ENCODE results near the gene H2AZ2.
"Not testable (repeated sequence)": the region's sequence is repeated elsewhere in the genome, so short reads cannot be mapped to it uniquely, and the experiment has no call there.

Gene H2AZ2

DNA sequence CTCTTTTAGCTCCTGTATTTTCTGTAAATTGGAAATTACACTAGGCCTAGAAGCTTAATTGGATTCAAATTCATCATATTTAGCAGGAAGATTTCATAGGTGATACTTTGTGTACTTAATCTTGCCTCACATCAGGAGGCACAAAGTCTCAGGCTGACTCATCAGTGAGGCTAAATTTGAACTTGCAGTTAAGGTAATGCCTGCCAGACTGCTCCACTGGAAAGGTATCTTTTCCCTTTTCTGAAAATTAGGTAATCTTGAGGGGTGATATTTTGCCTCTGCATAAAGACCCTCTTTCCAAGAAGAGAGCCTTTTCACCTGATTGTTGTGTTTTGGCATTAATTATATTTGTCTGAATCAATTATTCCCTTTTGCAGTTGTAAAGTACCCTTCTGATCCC lies 36.8 kb downstream of the H2AZ2 start:
- DNase-seq: no peak

DNA sequence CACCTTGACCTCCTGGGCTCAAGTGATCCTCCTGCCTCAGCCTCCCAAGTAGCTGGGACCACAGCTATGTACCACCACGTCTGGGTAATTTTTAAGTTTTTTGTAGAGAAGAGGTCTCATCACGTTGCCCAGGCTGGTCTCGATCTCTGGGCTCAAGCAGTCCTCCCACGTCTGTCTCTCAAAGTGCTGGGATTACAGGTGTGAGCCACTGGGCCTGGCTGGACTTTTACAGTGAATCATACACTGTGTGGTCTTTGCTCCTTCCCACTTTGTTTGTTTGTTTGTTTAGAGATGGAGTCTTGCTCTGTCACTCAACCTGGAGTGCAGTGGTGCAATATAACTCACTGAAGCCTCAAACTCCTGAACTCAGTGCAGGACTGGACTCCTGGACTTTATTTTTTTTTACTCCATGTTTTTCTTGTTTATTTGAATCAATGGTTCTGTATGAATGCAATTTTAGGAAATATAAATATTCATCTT lies 38.9 kb downstream of the H2AZ2 start:
- DNase-seq: no peak

DNA sequence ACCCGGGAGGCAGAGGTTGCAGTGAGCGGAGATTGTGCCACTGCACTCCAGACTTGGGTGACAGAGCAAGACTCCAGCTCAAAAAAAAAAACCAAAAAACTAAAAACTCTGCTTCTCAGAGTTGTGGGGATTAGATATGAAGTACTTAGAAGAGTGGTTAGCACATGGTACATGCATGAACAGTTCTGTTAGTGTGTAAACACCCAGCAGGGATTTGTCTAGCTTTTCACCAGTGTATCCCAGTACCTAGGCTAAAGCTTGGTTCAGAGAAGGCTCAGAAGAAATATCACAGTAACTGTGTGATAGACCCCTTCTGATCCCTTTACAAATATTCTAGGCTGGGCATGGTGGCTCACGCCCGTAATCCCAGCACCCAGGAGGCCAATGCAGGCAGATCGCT lies 41.9 kb downstream of the H2AZ2 start:
- no peak for DNase-seq

DNA sequence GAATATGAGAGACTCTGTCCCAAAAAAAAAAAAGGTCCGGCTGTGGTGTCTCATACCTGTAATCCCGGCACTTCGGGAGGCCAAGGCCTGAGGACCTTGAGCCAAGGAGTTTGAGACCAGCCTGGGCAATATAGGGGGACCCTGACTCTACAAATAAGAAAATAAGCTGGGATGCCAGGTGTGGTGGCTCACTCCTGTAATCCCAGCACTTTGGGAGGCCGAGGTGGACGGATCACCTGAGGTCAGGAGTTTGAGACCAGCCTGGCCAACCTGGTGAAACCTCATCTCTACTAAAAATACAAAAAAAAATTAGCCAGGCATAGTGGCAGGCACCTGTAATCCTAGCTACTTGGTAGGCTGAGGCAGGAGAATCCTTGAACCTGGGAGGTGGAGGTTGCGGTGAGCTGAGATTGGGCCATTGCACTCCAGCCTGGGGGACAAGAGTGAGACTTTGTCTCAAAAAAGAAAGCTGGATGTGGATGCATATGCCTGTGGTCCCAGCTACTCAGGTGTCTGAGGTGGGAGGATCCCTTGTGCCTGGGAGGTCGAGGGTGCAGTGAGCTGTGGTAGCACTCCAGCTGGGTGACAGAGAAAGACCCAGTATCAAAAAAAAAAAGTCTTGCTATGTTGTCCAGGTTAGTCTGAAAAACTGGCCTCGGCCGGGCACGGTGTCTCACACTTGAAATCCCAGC lies 43.9 kb downstream of the H2AZ2 start:
- not testable (repeated sequence) for DNase-seq

DNA sequence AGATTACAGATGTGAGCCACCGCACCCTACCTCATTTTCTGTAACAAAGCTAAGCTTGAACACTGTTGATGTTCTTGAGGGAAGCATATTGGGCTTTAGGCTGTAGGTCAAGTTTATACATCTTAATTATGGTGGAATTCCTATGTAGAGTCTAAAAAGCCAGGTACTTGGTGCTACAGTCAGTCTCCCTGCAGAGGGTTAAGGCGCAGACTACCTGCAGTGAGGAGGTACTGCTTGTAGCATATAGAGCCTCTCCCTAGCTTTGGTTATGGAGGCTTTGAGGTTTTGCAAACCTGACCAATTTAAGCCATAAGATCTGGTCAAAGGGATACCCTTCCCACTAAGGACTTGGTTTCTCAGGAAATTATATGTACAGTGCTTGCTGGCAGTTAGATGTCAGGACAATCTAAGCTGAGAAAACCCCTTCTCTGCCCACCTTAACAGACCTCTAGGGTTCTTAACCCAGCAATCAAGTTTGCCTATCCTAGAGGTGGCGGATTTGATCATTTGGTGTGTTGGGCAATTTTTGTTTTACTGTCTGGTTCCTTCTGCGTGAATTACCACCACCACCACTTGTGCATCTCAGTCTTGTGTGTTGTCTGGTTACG lies 45.4 kb downstream of the H2AZ2 start:
- no peak for DNase-seq

DNA sequence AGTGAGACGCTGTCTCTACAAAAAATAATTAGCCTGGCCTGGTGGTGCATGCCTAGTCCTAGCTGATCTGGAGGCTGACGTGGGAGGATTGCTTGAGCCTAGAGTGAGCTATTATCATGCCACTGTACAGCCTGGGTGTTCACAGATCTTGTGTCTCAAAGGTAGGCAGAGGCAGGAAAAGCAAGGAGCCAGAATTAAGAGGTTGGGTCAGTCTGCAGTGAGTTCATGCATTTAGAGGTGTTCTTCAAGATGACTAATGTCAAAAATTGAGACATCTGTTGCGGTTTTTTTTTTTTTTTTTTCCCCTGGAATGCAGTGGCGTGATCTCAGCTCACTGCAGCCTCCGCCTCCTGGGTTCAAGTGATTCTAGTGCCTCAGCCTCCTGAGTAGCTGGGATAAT lies 46.0 kb downstream of the H2AZ2 start:
- DNase-seq: no peak

DNA sequence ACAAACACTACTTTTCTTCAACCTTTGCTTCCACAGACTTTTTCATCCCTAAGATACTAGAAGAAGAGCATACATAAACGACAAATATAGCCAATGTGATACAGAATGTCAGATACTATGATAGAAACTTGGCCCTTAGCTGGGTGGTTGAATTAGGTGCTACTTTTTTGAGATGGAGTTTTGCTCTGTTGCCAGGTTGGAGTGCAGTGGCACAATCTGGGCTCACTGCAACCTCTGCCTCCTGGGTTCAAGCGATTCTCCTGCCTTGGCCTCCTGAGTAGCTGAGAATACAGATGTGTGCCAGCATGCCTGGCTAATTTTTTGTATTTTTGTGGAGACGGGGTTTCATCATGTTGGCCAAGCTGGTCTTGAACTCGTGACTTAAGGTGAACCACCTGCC lies 47.9 kb downstream of the H2AZ2 start:
- no peak for DNase-seq

DNA sequence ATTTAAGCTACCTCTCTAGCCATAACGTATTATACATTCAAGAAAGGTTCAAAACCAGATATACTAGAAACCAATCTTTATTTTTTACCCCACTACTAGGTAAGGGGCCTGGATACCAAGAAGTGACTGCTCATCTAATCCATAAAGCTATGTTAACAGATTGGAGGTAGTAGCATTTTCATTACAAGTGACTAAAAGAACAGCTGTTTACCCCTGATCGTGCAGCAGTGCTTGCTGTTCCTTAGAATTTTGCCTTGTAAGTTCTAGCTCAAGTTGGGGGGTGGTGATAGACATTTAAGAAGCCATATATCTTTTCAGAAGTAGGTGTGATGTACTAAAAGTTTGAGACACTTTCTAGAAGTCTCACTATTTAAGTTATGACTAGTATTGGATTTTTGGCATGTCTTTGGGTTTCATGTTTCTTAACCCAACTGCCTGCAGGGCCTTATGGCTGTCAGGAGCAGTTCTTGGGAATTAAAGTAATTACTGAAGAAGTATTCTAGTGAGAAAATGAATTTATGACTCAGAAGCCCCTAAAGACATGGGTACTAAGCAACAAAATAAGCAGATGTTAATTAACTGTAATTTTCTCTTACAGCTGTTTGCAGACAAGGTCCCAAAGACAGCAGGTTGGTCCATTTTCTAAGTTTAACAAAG lies 49.1 kb downstream of the H2AZ2 start:
- no peak for DNase-seq

DNA sequence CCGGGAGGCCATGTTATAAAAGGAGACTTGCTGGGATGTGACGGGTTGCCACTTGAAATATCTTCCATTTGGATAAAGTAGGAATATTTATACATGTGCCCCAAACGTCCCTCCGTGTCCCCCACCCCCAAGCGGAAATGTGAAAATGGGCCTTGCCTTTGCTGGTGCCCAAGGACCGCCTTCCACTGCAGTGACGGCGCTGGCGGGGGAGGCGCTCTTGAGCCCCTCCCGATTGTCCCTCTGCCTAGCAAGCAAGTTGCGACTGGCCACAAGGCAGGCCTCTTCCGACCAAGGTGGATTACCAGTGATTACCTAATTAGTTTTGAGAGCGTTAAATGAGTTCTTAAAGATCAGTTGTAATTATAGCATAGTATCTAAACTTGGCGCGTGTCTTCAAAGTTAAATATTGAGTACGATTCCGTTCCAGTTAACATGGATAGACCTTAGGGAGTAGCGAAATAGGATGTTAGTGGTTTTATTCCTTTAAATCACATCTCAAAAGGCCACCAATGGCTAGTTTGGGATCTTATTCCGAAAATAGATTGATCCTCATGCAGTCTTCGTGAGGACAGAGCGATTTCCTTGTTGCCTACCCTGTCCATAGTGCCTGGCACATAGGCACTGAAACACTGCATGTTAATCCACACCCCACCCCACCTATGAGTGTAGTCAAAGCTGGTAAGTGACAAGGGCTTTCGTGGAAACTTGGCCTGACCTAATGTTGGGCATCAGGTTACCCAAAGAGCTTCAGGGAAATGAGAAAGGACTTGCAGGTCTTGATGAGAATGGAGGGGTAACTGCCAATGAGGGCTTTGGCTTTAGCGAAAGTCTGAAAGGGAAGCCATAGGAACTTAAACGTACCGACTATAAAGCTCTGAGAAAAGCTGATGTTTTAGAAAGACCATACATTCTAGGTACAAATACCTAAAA lies 50.3 kb downstream of the H2AZ2 start:
- peak; percentile 88 for DNase-seq

DNA sequence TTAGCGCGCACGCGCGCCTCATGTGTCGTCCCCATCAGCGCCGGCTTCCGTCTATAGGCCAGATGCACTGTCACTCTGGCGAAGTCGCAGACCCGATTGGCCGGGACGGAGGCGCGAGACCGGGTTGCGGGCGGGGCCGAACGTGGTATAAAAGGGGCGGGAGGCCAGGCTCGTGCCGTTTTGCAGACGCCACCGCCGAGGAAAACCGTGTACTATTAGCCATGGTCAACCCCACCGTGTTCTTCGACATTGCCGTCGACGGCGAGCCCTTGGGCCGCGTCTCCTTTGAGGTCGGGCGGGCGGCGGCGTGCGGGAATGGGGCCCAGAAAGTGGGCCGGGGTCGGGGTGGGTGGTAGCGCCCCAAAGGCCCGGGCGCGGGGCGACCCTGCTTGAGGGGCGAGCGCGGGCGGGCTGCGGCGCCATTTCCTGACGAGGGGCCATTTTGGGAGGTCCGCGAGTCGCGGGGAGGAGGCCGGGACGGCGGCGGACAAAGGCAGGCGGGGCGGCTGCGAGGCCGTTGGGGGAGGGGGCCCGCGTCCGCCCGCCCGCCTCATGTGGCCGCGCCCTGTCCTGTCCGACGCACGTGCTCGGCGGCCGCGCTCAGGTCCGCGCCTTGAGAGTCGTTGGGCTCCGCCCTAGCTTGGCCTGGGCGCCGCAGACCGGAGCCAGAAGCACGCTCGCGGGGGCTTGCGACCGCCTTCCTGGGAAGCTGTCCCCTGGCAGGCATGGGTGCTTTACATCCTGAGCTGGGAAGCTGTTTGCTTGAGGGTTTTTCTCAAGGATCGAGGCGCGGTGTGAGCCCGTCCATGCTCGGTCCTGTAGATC lies 51.2 kb downstream of the H2AZ2 start, which contains the start of gene PPIA:
PPIA (plus strand) TSS at position 178 of the 825 bp plus-strand sequence; CDS start at position 222, 44 bp downstream.
- peak; percentile 98 for DNase-seq

DNA sequence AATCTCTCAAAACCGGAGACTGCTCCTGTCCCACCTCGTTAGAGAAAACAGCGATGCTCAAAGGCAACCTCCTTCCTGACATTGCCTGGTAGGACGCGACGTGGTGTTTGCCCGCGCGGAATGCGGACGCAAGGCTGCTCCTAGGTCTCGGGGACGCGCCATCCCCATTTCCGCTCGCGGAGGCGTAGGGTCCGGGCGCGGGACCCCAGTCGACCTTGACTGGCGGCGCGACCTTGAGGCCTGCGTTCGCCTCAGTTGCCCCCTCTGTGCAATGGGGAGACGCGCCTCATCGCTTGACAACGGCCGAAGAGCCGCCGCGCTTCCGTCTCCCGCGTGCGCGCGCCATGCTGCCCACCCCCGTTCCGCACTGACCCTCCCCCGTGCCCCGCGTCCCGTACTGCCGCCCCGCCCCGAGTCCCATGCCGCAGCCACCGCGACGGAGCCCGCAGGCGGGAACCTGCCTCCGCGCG lies 51.8 kb downstream of the H2AZ2 start:
- no peak for DNase-seq

DNA sequence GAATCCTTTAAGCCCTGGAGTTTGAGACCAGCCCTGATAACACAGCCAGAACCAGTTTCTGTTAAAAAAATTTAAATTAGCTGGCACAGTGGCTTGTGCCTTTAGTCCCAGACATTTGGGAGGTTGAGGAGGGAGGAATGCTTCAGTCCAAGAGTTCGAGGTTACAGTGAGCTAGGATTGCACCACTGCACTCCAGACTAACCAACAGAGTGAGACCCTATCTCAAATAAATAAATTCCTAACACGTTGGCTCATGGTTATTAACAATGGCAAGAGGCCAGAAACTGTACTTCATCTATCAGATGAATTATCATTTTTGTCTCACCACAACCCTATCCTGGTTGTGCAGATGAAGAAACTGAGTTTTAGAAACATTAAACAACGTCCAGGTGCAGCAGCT lies 53.6 kb downstream of the H2AZ2 start:
- no peak for DNase-seq

DNA sequence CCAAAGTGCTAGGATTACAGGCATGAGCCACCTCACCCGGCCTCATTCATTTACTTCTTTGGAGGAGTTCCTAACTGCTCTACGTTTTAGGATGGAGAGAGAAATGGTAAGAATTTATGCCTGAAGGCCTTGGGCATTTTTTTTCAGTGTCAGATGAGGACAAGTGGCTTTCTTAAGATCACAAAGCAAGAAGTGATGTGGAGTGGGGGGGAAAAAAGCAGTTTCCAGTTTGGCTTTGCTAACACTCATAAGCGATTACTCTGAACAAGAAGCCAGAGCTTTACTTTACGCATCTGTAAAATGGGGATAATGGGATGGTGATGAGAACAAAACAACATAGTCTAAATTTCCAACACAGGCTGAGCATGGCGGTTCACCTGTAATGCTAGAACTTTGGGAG lies 54.0 kb downstream of the H2AZ2 start:
- DNase-seq: no peak

DNA sequence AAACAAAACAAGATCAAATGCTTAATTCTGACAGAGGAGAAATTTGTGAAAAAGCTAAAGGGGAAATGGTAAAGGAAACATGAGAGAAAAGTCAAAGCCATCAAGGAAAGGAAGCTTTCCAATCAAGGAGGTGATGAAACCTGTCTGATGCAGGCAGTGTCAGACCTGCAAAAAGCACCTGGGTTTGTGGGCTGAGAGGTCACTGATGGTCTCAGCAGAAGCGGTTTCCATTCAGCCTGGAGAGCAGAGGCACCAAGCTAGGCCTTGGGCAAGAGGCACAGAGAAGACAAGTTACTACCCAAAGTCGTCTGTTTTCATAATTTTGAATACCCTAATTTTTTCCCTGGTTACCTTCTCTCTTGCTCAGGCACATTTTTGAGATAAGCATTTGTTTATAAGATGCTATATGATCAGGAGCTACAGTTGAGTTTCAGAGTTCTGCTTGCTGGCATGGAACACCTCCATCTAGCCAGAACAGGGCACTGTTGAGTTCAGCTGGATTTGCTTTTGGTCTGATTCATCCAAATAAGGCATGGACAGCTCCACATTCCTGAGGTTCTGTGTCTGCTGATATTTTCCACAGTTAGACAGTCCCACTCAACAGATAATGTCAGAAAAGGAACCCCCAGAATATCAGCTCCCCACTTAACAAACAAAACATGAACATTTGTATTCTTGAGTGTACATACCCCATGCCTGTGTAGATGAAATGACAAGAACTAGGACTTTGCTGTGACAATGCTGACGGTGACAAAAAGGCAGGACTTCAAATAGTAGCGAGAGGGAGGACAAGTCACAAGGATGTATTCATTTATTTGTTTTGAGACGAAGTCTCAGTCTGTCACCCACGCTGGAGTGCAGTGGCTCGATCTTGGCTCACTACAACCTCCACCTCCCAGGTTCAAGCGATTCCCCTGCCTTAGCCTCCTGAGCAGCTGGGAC lies 56.3 kb downstream of the H2AZ2 start:
- DNase-seq: no peak

DNA sequence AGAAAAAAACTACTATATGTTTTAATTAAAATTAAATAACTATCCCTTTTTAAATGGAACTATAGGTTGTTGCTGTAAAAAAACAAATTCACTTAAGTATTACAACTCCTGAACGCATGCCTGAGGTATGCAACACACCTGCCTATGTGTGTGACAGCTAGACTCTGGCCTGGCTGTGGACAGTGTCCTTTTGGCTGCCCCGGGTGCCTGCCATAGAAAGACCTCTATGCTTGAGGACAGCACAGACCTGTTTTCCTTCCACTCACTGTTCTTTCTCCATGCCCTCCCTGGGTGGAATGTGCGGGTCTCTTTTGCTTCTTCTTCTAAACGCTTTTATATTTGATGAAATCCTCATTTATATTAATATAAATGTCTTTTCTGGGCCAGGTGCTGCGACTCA lies 57.9 kb downstream of the H2AZ2 start:
- DNase-seq: no peak

DNA sequence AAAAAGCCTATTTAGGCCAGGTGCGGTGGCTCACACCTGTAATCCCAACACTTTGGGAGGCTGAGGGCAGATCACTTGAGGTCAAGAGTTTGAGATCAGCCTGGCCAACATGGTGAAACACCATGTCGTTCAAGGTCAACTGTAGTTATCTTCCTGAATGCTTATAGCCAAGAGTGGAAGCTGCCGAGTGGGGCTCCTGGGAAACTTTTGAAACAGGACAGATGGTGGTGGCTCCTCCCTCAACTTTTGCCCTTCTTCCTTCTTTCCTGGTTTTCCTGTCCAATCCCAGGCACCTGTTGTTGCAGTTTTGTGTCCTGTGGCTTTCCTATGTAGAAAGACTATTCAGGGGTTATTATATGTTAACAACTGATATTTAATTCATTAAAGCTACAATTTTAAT lies 60.1 kb downstream of the H2AZ2 start:
- no peak for DNase-seq

DNA sequence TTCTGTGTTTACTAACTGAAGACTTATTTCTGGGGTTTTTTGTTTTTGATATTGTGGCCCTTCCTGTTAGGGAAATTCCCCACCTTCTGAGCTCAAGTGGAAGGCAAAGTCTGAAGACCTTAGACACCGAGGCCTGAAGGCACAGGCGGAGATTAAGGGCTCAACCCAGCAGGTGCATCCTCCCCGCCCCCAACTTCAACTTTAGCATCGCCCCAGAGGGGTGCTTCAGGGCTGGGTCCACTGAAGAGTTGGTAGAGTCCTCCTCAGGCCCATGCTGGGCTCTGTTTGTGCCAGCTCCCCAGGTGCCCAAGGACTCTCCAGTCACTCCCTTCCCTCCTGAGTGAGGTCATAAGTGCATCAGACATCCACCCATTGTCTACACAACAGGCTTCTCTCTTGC lies 60.8 kb downstream of the H2AZ2 start:
- DNase-seq: peak; percentile 21

DNA sequence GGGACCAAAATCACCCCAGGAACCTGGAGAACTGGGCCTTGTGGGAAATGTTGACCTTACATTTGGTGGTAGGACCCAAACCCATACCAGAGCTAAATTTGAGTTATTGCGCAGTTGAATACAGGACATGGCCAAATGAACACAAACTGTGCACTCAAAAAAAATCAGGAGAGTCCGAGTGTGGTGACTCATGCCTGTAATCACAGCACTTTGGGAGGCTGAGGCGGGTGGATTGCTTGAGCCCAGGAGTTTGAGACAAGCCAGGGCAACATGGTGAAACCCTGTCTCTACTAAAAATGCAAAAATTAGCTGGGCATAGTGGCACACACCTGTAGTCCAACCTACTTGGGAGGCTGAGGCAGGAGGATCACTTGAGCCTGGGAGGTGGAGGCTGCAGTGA lies 62.7 kb downstream of the H2AZ2 start:
- DNase-seq: not testable (repeated sequence)

DNA sequence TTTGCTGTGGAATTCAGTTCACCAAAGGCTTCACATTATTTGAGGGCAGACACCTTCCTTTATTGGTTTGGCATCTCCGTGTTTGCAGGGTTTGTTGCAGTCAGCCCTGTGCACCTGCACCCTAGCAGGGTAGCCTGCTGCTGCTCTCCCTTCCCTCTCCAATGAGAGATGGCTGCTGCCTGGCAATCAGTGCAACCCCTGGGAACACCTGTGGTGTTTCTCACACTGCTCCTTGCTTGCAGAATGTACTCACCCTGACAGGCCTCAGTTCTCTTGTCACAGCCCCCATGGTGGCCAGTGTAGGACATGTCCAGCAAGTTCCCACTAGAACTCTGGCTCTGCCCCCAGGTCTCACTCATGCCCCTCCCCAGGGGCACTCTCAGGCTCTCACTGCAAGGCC lies 63.5 kb downstream of the H2AZ2 start:
- no peak for DNase-seq

DNA sequence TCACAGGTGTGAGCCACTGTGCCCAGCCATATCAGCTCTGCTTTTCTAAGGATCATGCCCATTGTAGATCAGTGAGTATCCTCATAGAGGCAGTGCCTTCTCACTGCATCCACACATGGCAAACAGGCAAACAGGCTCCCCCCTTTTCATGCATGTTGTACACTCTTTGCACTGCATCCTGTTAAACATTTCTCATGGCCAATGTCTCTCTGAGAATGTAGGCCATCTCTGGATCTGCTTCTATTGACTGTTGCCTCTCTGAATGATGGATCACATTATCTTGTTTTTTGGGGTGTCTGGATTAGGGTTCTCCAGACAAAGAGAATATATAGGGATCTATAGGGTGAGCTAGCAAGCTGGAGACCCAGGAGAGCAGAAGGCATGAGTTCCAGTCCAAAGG lies 64.5 kb downstream of the H2AZ2 start:
- no peak for DNase-seq

DNA sequence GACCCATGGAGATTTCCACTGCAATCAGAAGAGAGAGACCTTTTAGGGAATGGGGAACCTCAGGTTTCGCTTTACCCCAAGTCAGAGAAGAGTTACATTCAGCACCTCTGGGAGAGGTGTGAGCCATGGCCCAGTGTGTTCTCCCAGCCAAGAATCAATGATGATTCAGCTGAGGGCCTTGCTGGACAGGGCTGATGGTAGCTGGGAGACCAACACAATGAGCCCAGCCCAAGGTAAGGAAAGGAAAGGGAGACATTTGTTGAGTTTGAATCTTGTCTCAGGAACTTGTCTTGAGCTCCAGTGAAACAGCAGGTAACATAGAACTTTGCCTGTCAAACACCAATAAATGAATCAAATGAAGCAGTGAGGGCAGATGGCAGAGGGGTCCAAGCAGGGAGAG lies 65.4 kb downstream of the H2AZ2 start:
- no peak for DNase-seq

Measured in CD4-positive, alpha-beta T cell treated with Interferon gamma for 1 hour (primary cell).